IMR-90 (cell line): Measurements from ENCODE around the gene TEX48. TPM values are rescaled to one million over a fixed set of nuclear protein-coding genes. Genes with fewer than 3 reads are reported as not detected.
A peak's percentile ranks its signal among the peaks of the same experiment; 100 is the strongest.

Experiments used
- ATAC-seq: fragments of 200-7000 bp; cut with Tn5 transposase; 2 replicates; pipeline ENCODE4 v1.9.1; 2020; ENCODE audit warnings: low read depth, mild to moderate bottlenecking, moderate library complexity
- BruUV-seq: library from RNA; stranded (reverse); fragments of 400-500 nt; replicated peaks from 2 replicates; lab custom pipeline; 2021; lab: Mats Ljungman, UMichigan
- CTCF ChIA-PET: fragments of 300-600 bp; formaldehyde crosslinking; extraction: SDS; loops from one replicate; lab custom pipeline; 2021; ENCODE audit warnings: antibody characterized with exemption; lab: Yijun Ruan, JAX
- POLR2A ChIA-PET: fragments of 300-600 bp; sonication (Branson Sonifier 250); formaldehyde crosslinking; loops from one replicate; lab custom pipeline; 2022; ENCODE audit warnings: antibody characterized with exemption; ENCODE audit not compliant: unreplicated experiment; lab: Charles Lee
- DNase-seq: peaks from one replicate; pipeline ENCODE4 v3.0.0; 2013
- H2AFZ ChIP-seq: replicated peaks from 2 replicates; pipeline ENCODE3; 2013; ENCODE audit warnings: low read length, mild to moderate bottlenecking; ENCODE audit not compliant: poor library complexity
- H2AK5ac ChIP-seq: 2 replicates; pipeline ENCODE4 v1.6.1; 2013; ENCODE audit warnings: low read depth, low read length, inconsistent platforms
- H2AK9ac ChIP-seq: replicated peaks from 2 replicates; pipeline ENCODE3; 2013; ENCODE audit warnings: mild to moderate bottlenecking, low read depth, low read length, moderate library complexity; ENCODE audit not compliant: poor library complexity
- H2BK120ac ChIP-seq: 2 replicates; pipeline ENCODE4 v1.6.1; 2013; ENCODE audit warnings: low read depth, low read length, inconsistent platforms
- H2BK15ac ChIP-seq: 3 replicates; pipeline ENCODE4 v1.6.1; 2013; ENCODE audit warnings: low read depth, low read length, inconsistent platforms
- H2BK20ac ChIP-seq: 2 replicates; pipeline ENCODE4 v1.6.1; 2013; ENCODE audit warnings: low read depth, mild to moderate bottlenecking, inconsistent platforms, low read length, moderate library complexity
- H2BK5ac ChIP-seq: 2 replicates; pipeline ENCODE4 v1.6.1; 2013; ENCODE audit warnings: mild to moderate bottlenecking, low read depth, low read length, inconsistent platforms; ENCODE audit not compliant: poor library complexity, severe bottlenecking
- H3K14ac ChIP-seq: replicated peaks from 2 replicates; pipeline ENCODE4 v1.6.1; 2013; ENCODE audit warnings: low read depth, low read length, inconsistent platforms
- H3K18ac ChIP-seq: 2 replicates; pipeline ENCODE4 v1.6.1; 2013; ENCODE audit warnings: low read depth, low read length, control low read depth
- H3K23ac ChIP-seq: 2 replicates; pipeline ENCODE4 v1.6.1; 2013; ENCODE audit warnings: low read depth, low read length, inconsistent platforms
- H3K27ac ChIP-seq: 2 replicates; pipeline ENCODE4 v1.5.1; 2013; ENCODE audit warnings: mild to moderate bottlenecking, control low read depth, low read length; ENCODE audit not compliant: insufficient read depth
- H3K27me3 ChIP-seq: 2 replicates; pipeline ENCODE4 v1.6.1; 2013; ENCODE audit warnings: low read length; ENCODE audit not compliant: control insufficient read depth, insufficient read depth
- H3K36me3 ChIP-seq: 2 replicates; pipeline ENCODE4 v1.6.1; 2013; ENCODE audit warnings: low read length, mixed read lengths; ENCODE audit not compliant: control insufficient read depth, insufficient read depth
- H3K4ac ChIP-seq: 2 replicates; pipeline ENCODE4 v1.6.1; 2013; ENCODE audit warnings: low read depth, low read length, inconsistent platforms
- H3K4me1 ChIP-seq: 2 replicates; pipeline ENCODE4 v1.6.1; 2013; ENCODE audit warnings: low read length, mixed read lengths; ENCODE audit not compliant: control insufficient read depth, insufficient read depth
- H3K4me2 ChIP-seq: 2 replicates; pipeline ENCODE4 v1.6.1; 2013; ENCODE audit warnings: low read depth, mild to moderate bottlenecking, control low read depth, low read length, moderate library complexity
- H3K4me3 ChIP-seq: 2 replicates; pipeline ENCODE4 v1.5.1; 2013; ENCODE audit warnings: low read depth, mild to moderate bottlenecking, control low read depth, low read length, moderate library complexity; ENCODE audit not compliant: insufficient read depth
- H3K56ac ChIP-seq: 2 replicates; pipeline ENCODE4 v1.6.1; 2013; ENCODE audit warnings: low read length, inconsistent platforms; ENCODE audit not compliant: insufficient read depth; ENCODE audit errors: extremely low read depth
- H3K79me1 ChIP-seq, 2 experiments: 2 replicates each; pipeline ENCODE4 v1.6.1; 2013; ENCODE audit warnings: low read length in 2 of 2, inconsistent platforms in 1 of 2, low read depth in 1 of 2
- H3K9ac ChIP-seq: 2 replicates; pipeline ENCODE4 v1.6.1; 2013; ENCODE audit warnings: low read depth, low read length, control low read depth
- H3K9me1 ChIP-seq: 2 replicates; pipeline ENCODE4 v1.6.1; 2013; ENCODE audit warnings: low read length, inconsistent platforms; ENCODE audit not compliant: insufficient read depth
- H3K9me3 ChIP-seq: 2 replicates; pipeline ENCODE4 v1.6.1; 2013; ENCODE audit warnings: low read length; ENCODE audit not compliant: control insufficient read depth, insufficient read depth
- H4K20me1 ChIP-seq: 2 replicates; pipeline ENCODE4 v1.6.1; 2013; ENCODE audit warnings: low read length, inconsistent platforms; ENCODE audit not compliant: insufficient read depth
- H4K5ac ChIP-seq: 2 replicates; pipeline ENCODE4 v1.6.1; 2013; ENCODE audit warnings: mild to moderate bottlenecking, low read depth, low read length, control low read depth
- H4K8ac ChIP-seq, 2 experiments: 2 replicates each; pipeline ENCODE4 v1.6.1; 2013; ENCODE audit warnings: low read depth in 2 of 2, low read length in 2 of 2, control low read depth in 1 of 2, inconsistent platforms in 1 of 2
- H4K91ac ChIP-seq: 2 replicates; pipeline ENCODE4 v1.6.1; 2013; ENCODE audit warnings: low read depth, low read length, inconsistent platforms; ENCODE audit not compliant: insufficient read depth
- MAZ ChIP-seq: IDR thresholded peaks from 2 replicates; pipeline ENCODE4 v1.6.1; 2012; ENCODE audit warnings: low read depth, mild to moderate bottlenecking, low read length, improper control_type of control experiment, moderate library complexity, borderline replicate concordance
- dilution Hi-C: fragments of 300-500 bp; cut with HindIII; formaldehyde crosslinking; loops from one replicate; pipeline ENCODE4 v1.14.3; 2018; ENCODE audit warnings: low sequenced_read_pairs; ENCODE audit not compliant: unreplicated experiment
- in situ Hi-C: fragments of 300-500 bp; cut with MboI; formaldehyde crosslinking; loops from 3 replicates; pipeline ENCODE4 v1.14.3; 2019; ENCODE audit warnings: low sequenced_read_pairs, inconsistent platforms, mixed read lengths
- intact Hi-C: fragments of 100-400 bp; cut with micrococcal nuclease; formaldehyde crosslinking; loops from 2 replicates; pipeline ENCODE4 v1.10.0; 2022
- polyA plus RNA-seq, 3 experiments: library from polyadenylated mRNA; depleted of rRNA; stranded (reverse); fragments of >200 nt; gene quantifications; 2 replicates each; pipeline ENCODE4 v1.2.3, GENCODE V29; 2012; ENCODE audit warnings: low replicate concordance in 1 of 3
- total RNA-seq: library from RNA; depleted of rRNA; stranded (reverse); fragments of >200 nt; gene quantifications from 2 replicates; pipeline ENCODE4 v1.2.3, GENCODE V29; 2012
- TF ChIP-seq, protein P1 (sequence below): fragments of 150-350 bp; IDR thresholded peaks from 2 replicates; pipeline ENCODE4 v1.6.1; 2017; ENCODE audit warnings: mild to moderate bottlenecking, antibody characterized with exemption, low read length, low read depth

The TEX48 gene
- total and polyA plus RNA-seq, 2 of the 4 experiments (the other 2 are of a cell fraction), result not detected

- H3K9me3 ChIP-seq, result no peaks in the 10 kb centered on the region
- H2BK120ac ChIP-seq, result peak overlapping the region; percentile 78
- dilution Hi-C loops, result no loop called here
- H3K4ac ChIP-seq, result peak overlapping the region; percentile 79; the same call in 1 of the 2 replicates
- H3K23ac ChIP-seq, result 0 out of 2 replicates have a peak overlapping the region, but pooled peaks have one; percentile 40
- in situ Hi-C loops, result loop anchor here (5.0 kb wide), 1 partner anchor 224 kb away; no protein-coding TSS in a partner anchor
- H3K4me1 ChIP-seq, result peaks cover 12% of the 10 kb centered on the region
- ChIA-PET CTCF (interaction anchor here (0.5 to 2.0 kb wide), 3 partner anchors 72 to 1035 kb away, joined by 3 to 7 read pairs (median 4); no protein-coding TSS in a partner anchor), POLR2A (no interaction called here)
- H4K20me1 ChIP-seq, result no peaks in the 10 kb centered on the region
- H3K18ac ChIP-seq, result no peak overlapping the region
- H3K79me1 ChIP-seq, result no peaks in the 10 kb centered on the region
- no peak overlapping the region for H4K5ac ChIP-seq
- no TSS peak for BruUV-seq
- H3K14ac ChIP-seq, result peak overlapping the region; percentile 33
- H3K9me1 ChIP-seq, result peaks cover 10% of the 10 kb centered on the region
- H3K27ac ChIP-seq, result no peak overlapping the region
- H3K4me2 ChIP-seq, result no peak overlapping the region
- ATAC-seq, result no peak
- H2BK20ac ChIP-seq, result peak overlapping the region; percentile 88
- TF ChIP-seq, protein P1, sequence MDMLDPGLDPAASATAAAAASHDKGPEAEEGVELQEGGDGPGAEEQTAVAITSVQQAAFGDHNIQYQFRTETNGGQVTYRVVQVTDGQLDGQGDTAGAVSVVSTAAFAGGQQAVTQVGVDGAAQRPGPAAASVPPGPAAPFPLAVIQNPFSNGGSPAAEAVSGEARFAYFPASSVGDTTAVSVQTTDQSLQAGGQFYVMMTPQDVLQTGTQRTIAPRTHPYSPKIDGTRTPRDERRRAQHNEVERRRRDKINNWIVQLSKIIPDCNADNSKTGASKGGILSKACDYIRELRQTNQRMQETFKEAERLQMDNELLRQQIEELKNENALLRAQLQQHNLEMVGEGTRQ, result no peak
- TF ChIP-seq MAZ, result no peak
- peak overlapping the region; percentile 68 for H4K91ac ChIP-seq
- intact Hi-C loops, result loop anchor here (5.0 kb wide), 1 partner anchor 44 kb away; no protein-coding TSS in a partner anchor
- H4K8ac ChIP-seq, result peak overlapping the region in 1 of 2 experiments; percentile 57; a peak in 2 of 4 replicates
- no peak overlapping the region for H3K4me3 ChIP-seq
- H3K9ac ChIP-seq, result no peak overlapping the region
- H3K56ac ChIP-seq, result no peak overlapping the region
- DNase-seq, result peak; percentile 51
- no peak overlapping the region for H2BK5ac ChIP-seq
- no peaks in the 10 kb centered on the region for H3K27me3 ChIP-seq
- 0 out of 3 replicates have a peak overlapping the region, but pooled peaks have one; percentile 72 for H2BK15ac ChIP-seq
- no peak overlapping the region for H2AK9ac ChIP-seq
- 0 out of 2 replicates have a peak overlapping the region, but pooled peaks have one; percentile 74 for H2AK5ac ChIP-seq
- H2AFZ ChIP-seq, result no peak overlapping the region
- H3K36me3 ChIP-seq, result no peaks in the 10 kb centered on the region
These were observed 3.2 kb downstream of the TEX48 start for GRCh38 chr9:114678795-114679194.
